ENCODE data around the gene APOA1.

DNA sequence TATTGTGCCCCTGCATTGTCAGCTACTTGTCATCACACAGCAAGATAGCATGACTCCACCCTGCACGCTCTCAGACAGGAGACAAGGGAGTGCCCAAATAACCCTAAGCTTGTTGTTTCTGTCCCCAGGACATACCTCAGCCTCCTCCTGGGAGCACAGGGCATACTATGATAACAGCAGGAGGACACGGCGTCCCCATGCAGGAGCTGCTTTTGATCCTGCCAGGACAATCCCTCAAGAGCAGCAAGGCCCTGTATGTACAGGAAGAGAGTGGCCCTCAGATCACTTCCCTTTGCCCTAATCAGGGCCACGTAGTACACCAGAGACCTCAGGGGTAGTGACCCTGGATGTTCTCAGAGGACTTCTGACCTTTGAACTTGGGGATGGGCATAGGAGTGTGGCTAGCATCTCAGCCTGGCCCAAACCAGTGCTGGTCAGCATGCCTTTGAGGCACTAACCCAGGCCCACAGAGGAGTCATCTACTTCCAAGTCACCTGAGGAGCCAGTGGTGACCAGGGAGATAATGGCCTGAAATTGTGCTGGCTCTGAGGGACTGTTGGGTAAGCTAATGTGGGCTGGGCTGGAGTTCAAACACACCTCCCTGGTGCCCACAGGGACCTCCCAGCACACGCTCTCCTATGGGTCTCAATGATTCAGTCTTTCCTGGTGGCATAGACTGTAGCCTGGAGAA, 23.5 kb downstream of the APOA1 start:
- TF ChIP-seq, protein P1, sequence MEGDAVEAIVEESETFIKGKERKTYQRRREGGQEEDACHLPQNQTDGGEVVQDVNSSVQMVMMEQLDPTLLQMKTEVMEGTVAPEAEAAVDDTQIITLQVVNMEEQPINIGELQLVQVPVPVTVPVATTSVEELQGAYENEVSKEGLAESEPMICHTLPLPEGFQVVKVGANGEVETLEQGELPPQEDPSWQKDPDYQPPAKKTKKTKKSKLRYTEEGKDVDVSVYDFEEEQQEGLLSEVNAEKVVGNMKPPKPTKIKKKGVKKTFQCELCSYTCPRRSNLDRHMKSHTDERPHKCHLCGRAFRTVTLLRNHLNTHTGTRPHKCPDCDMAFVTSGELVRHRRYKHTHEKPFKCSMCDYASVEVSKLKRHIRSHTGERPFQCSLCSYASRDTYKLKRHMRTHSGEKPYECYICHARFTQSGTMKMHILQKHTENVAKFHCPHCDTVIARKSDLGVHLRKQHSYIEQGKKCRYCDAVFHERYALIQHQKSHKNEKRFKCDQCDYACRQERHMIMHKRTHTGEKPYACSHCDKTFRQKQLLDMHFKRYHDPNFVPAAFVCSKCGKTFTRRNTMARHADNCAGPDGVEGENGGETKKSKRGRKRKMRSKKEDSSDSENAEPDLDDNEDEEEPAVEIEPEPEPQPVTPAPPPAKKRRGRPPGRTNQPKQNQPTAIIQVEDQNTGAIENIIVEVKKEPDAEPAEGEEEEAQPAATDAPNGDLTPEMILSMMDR (conservative IDR thresholded peaks at IDR 0.05; ENCODE audit: low read length), result no peak
- TF ChIP-seq EZH2phosphoT487 (IDR thresholded peaks at IDR 0.05; ENCODE audit: borderline replicate concordance), result no peak

All from Loucy (cell line).